GM18951 (cell line): ENCODE results near the gene CACNA1B.

Experiments used
- POLR2A ChIP-seq: IDR thresholded peaks from 4 replicates; pipeline ENCODE4 v1.6.1; 2011; ENCODE audit warnings: mild to moderate bottlenecking; ENCODE audit not compliant: insufficient read length, insufficient read depth; ENCODE audit errors: extremely low read depth
- in situ Hi-C: fragments of 300-500 bp; cut with MboI; formaldehyde crosslinking; loops from one replicate; pipeline ENCODE4 v1.12.0; 2022; ENCODE audit warnings: low sequenced_read_pairs, mixed read lengths, inconsistent platforms; ENCODE audit not compliant: unreplicated experiment

Gene CACNA1B

DNA sequence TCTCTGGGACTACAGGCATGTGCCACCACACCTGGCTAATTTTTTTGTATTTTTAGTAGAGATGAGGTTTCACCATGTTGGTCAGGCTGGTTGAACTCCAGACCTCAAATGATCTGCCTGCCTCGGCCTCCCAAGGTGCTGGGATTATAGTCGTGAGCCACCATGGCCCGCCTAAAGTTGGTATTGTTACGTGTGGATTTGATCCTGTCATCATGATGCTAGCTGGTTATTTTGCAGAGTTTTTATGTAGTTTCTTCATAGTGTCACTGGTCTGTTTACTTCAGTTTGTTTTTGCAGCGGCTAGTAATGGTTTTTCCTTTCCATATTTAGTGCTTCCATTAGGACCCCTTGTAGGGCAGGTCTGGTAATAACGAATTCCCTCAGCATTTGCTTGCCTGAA is 85.9 kb downstream of the CACNA1B start:
- no peak for TF ChIP-seq POLR2A
- in situ Hi-C loops, result no loop called here

DNA sequence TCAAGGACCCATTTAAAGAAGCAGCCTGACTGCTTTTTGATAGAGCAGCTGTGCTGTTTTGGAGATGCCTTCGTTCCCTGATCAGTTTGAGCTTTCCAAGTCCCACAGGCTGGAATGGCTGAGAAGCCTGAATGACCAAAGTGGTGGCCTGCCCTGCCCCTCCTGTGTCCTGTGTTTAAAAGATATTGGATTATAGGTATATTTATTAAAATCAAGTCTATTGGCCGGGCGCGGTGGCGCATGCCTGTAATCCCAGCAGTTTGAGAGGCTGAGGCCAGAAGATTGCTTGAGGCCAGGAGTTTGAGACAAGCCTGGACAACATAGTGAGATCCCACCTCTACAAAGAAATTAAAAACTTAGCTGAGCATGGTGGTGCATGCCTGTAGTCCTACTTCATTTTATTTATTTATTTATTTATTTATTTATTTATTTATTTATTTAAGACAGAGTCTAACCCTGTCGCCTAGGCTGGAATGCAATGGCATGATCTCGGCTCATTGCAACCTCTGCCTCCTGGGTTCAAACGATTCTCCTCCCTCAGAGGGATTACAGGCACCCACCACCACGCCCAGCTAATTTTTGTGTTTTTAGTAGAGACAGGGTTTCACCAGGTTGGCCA is 87.7 kb downstream of the CACNA1B start:
- in situ Hi-C loops, result no loop called here
- no peak for TF ChIP-seq POLR2A

DNA sequence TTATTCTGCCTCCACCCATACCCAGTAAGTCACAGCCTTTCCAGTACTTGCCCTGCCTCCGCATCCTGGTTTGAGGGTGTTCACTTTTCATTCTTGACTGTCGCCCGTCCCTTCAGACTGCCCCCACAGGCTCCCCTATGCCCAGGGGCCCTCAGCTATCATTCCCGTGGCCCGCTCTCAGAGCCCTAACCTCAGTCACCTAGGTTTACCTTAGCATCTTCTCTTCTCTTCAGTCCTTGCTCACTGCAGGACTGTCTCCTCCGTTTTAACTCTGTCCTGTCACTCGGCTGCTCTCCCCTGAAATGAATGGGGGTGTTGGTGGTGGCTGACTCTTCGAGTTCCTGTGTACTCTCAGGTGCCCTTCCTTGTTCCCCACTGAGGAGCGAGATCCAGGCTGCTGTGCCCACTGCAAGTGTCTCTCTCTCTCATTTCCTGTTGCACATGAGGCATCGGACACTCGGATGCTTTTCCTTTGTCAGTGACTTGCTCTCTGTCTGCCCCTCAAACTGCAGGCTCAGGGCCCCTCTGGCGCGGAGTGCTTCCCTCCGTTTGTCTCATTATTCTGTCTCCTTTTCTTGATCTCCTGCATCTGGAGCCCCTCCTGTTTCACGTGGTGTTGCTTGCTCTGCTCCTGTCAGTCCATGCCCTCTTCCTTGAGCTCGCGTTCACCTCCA is 89.8 kb downstream of the CACNA1B start:
- no peak for TF ChIP-seq POLR2A

DNA sequence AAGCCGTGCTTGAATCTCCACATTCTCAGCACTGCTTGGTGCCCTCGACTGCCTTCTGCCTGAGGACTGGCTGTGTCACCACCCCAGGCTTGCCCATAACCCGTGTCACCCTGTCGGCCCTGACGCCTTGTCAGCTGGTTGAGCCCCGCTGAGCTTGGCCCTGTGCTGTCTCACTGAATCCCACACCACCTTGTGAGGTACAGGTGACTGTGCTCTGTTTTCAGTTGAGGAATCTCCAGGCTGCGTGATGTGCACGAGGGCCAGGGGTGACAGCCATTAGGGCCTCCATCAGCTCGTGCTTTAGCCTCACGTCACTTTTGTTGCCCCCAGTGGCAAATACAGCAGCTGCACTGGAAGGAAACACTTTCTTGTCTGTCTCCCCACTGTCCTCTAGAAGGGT is 90.7 kb downstream of the CACNA1B start:
- no peak for TF ChIP-seq POLR2A
- in situ Hi-C loops, result no loop called here

More for the DNA sequence above, 89.8 kb downstream of the CACNA1B start:
- in situ Hi-C loops, result no loop called here

DNA sequence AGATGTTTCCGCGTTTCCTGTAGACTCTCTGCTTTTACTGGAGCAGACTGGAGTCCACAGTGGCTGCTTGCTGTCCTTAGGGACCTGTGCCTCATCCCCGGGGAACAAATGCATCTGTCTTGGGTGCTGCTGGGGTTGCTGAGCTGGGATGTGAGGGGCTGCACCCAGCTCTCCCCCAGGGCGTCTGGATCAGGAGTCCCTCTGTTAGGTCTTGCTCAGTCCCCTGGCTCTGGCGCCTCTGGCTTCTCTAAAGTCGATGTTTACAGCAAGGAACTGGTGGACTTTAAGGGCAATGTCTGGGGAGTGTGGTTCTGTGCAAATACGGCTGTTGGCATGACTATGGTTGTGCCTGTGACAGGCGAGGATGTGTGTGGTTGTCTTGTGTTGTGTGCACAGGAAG is 91.4 kb downstream of the CACNA1B start:
- TF ChIP-seq POLR2A, result no peak
- in situ Hi-C loops, result no loop called here

DNA sequence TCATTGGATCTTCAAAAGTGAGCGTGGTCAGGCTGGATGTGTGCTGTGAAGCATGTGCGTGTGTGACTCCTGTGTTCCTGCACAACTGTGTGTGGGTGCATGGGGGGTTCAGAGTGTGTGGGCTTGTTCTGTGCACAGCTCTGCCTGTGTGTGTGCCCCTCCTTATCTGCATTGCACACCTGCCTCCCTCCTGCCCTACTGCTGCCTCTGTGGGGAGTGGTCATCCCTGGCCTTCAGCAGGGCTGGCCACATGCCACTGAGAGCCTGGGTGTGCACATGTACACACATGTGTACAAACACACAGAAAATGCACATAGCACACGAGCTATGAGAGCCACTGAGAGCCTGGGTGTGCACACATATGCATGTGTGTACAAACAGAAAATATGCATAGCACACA is 92.1 kb downstream of the CACNA1B start:
- no peak for TF ChIP-seq POLR2A
- in situ Hi-C loops, result no loop called here

DNA sequence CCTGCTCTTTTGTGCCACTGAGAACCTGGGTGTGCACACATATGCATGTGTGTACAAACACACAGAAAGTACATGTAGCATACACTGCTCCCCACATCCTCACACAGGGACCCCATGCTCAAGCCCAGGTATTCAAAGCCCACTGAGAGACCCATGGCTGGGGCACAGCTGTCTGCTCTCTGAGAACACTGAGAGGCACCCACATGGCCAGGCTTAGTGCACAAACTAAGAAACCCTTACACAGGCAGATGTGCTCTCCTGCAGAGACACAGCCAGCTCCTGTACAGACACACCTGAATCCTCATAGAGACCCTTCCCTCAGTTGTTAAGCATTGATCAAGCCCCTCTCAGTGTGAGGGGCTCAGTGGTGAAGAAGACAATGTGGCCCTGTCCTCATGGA is 92.5 kb downstream of the CACNA1B start:
- in situ Hi-C loops, result no loop called here
- no peak for TF ChIP-seq POLR2A

DNA sequence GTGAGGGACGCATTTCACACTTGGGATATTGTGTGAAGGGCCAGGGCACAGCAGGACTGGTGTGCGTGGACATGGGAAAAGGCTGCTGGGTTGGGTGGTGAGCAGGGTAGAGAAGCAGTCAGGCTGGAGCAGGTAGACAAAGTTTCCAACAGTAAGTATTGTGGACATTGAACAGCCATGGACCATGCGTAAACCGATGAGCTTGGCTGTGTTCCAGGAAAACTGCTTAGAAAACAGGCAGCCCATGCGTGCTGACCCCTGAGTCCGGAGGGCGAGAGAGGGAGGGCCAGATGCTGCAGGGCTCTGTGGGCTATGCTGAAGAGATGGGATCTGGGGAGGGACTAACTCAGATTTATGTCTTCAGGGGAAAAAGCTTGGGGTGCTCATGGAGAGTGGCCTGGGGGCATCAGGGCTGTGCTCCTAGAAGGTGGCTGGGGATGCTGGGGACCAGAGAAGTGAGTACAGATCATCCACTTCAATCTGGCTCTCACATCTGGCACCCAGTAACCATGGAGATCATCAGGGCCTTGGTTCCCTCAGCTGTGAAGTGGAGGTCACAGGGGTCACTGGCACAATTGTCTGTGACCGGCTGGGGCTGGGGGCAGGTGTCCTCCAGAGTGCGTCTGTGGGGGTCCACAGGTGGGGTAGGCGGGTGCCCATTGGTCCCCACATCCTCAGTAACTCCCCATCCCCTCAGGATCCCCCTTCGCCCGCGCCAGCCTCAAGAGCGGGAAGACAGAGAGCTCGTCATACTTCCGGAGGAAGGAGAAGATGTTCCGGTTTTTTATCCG is 93.3 kb downstream of the CACNA1B start:
- no peak for TF ChIP-seq POLR2A
- in situ Hi-C loops, result no loop called here

DNA sequence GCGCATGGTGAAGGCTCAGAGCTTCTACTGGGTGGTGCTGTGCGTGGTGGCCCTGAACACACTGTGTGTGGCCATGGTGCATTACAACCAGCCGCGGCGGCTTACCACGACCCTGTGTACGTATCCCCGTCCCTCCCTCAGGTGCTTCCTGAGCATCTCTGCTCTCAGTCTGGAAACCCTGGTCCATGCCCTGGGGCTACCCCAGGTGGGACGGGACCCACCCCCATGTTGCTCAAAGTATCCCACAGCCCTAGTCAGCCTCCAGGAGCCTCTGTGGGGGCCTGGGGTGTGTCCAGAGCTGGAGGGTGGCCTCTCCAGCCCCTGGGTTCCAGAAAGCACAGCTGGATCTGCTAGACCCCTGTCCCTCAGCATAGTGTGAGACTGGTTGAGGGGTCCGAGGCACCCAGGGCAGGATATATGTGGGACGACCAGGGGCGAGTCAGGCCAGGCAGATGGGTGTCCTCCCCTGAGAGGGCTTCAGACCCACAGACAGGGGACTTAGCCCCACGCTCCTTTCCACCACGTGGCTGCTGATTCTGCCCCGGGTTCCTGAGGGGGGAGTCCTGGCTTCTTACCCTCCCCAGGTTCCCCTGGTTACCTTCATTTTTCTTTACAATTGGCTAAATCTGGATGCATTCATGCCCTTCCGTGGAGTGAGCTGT is 94.0 kb downstream of the CACNA1B start:
- no peak for TF ChIP-seq POLR2A
- in situ Hi-C loops, result no loop called here

DNA sequence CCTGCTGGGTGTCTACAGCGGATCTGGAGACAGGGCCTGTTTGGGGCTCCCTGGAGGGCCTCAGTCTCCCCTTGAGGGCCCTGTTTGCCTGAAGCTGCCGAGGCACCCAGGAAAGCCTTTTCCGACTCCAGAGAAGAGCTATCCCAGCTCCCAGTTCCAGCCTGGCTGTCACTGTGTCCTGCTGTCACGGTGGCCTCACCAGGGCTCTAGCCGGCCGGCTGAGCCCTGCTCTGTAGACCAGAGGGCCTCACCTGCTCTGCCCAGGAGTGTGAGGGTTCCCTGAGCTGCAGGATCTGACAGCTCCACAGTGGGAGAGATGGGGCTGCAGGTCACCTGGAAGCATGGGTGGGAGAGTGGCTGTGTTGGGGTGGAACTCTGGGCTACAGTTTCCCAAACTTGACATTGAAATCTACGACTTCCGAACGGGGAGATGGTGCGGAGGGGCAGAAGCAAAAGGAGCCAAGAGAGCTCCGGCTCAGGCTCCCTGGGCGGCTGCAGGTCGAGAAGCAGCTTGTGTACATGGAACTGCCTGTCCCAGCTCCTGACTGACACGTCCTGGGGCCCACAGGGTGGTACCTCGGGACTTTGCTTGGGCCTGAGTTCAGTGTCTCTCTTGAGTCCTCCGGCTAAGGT is 94.9 kb downstream of the CACNA1B start:
- in situ Hi-C loops, result no loop called here

DNA sequence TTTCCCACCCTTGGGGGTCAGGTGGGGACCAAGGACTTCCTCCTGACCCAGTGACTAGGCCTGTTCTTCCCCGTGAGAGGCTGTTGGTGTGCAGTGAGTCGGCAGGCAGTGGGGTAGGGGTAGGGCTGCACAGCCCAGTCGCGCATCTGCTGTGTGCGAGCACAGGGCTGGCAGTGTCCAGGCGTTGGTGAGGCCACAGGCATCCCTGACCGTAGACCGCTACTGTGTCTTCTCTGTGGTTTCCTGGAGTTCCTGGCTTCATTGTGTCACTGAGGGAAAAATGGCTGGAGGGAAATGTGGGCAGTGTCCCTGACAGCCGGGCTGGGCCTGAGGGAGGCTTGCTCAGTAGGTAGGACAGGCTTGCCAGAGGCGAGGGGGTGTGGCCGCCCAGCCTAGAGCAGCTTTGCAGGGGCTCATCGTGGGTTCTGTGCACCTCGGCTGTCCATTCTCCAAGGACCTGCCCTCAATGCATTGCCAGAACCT is 95.4 kb downstream of the CACNA1B start:
- in situ Hi-C loops, result no loop called here
- TF ChIP-seq POLR2A, result no peak

More for the DNA sequence above, 94.9 kb downstream of the CACNA1B start:
- no peak for TF ChIP-seq POLR2A

DNA sequence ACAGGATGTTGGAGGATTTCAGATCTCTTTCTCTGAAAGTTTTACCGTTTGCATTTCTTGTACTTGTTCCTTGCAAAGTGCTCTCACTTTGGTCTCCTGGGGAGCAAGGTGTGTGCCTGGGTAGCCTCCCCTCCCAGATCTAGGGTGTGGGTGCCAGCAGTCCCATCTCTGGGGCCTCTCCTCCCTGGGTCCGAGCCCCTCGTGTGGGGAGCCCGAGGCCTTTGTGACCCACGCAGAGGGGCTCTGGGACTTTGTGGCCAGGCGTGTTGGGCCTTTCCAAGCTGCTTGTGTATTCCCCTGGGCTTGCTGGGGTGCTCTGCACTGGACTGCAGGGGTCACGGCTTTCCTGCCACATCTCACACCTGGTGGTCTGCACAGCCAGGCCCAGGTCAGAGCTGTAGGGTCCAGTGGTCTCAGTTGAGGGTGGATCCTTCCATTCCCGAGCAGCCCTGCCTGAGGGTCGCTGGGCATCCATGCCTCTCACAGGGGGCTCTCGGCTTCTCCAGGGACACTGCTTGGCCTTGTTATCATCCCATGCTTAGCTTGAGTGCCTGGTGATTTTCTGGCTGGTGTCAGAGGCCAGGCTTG is 96.3 kb downstream of the CACNA1B start:
- in situ Hi-C loops, result no loop called here

More for the DNA sequence above, 96.3 kb downstream of the CACNA1B start:
- TF ChIP-seq POLR2A, result no peak
